ENCODE data around the gene MICAL3. TPM values are rescaled to one million over a fixed set of nuclear protein-coding genes. Genes with fewer than 3 reads are reported as not detected.
"Not testable (repeated sequence)": the region's sequence is repeated elsewhere in the genome, so short reads cannot be mapped to it uniquely, and the experiment has no call there.

MICAL3 gene
- total RNA-seq, 4 donors from 2014 or later, result 45.2 to 56.3 (median 46.3) TPM

DNA sequence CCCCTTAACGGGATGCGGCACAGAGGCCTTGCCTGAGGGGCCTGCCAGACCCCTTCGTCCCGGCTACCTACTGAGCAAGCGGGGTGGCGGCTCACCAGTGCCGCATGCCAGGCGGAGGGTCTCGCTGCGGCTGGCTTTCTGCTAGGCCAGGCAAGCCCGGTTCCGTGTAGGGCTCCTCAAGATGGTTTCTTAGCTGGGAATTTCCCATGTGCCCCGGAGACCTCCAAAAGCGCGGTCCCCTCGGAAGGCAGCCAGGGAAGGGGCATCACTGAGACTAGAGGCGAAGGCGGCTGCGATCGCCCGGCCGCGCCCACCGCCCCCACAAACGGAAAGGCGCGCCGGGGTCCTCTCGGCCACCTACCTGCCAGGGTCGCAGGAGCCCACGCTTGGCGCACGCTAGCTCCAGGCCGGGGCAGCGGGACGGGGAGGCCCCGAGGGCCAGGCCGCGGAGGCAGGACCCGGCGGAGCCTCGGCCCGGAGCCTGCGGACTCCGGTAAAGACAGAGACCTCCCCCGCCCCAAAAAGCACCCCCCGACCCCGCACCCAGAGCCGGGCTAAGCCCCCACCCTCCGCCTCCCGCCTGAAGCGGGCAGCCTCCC, 23.8 kb downstream of the MICAL3 start:
- Histone ChIP-seq H3K4me1 (peaks cover 0 to 32% (median 9%) of the 10 kb centered on the region in 4 donors), H3K27me3 (no peaks in the 10 kb centered on the region), H3K4me3 (peak overlapping the region; percentile 75 to 92 (median 85)), H3K27ac (peak overlapping the region; percentile 80 to 97 (median 86)), H3K36me3 (no peaks in the 10 kb centered on the region), H3K9me3 (no peaks in the 10 kb centered on the region)
- WGBS, 2 donors, result 0% methylated on average over 2 to 37 of the region's 52 CpGs
- no peak for DNase-seq (ENCODE audit: low spot score in 2 of 2)
- TF ChIP-seq CTCF (IDR thresholded peaks at IDR 0.05) (no peak), POLR2A (IDR thresholded peaks at IDR 0.05) (no peak), EP300 (IDR thresholded peaks at IDR 0.05) (no peak)

DNA sequence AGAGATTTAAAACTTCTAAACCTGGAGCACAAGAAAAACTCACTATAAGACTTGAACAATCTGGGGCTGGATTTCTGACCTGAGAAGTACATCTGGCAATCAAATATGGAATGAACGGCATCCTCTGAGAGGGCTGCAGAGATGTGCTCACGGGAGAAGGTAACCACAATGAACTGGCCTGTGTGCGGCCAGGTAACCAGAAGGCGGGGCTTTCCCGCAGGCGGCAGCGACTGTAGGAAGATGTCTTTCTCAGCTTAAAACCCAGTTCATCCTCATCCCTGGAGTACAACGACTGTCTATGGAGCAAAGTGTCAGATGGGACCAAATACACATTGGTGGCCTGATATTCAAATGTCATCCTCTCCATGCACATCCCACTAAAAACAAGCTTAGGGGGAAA, 24.5 kb downstream of the MICAL3 start:
- DNase-seq (ENCODE audit: low spot score in 2 of 2), result no peak
- H3K27ac ChIP-seq, result peak overlapping the region in 1 of 4 donors; percentile 97
- H3K4me1 ChIP-seq, result peaks cover 0 to 26% (median 7%) of the 10 kb centered on the region in 4 donors
- peak overlapping the region in 3 of 4 donors; percentile 75 to 88 (median 82) for H3K4me3 ChIP-seq
- WGBS, 2 donors, result 49 to 61% methylated on average over 8 of the region's 8 CpGs
- H3K27me3 ChIP-seq, result no peaks in the 10 kb centered on the region
- no peaks in the 10 kb centered on the region for H3K9me3 ChIP-seq
- no peak for TF ChIP-seq POLR2A (IDR thresholded peaks at IDR 0.05)
- TF ChIP-seq CTCF (IDR thresholded peaks at IDR 0.05), result no peak
- no peak for TF ChIP-seq EP300 (IDR thresholded peaks at IDR 0.05)
- no peaks in the 10 kb centered on the region for H3K36me3 ChIP-seq

GRCh38 chr22:17998913-17999312, 25.4 kb downstream of the MICAL3 start:
- Histone ChIP-seq H3K4me1 (peaks cover 0 to 32% (median 7%) of the 10 kb centered on the region in 4 donors), H3K4me3 (no peak overlapping the region), H3K27me3 (no peaks in the 10 kb centered on the region), H3K27ac (no peak overlapping the region), H3K9me3 (no peaks in the 10 kb centered on the region), H3K36me3 (no peaks in the 10 kb centered on the region)
- TF ChIP-seq CTCF (IDR thresholded peaks at IDR 0.05) (no peak), POLR2A (IDR thresholded peaks at IDR 0.05) (no peak), EP300 (IDR thresholded peaks at IDR 0.05) (no peak)
- no peak for DNase-seq (ENCODE audit: low spot score in 2 of 2)
- WGBS, 2 donors, result 91 to 96% methylated on average over 6 of the region's 6 CpGs

DNA sequence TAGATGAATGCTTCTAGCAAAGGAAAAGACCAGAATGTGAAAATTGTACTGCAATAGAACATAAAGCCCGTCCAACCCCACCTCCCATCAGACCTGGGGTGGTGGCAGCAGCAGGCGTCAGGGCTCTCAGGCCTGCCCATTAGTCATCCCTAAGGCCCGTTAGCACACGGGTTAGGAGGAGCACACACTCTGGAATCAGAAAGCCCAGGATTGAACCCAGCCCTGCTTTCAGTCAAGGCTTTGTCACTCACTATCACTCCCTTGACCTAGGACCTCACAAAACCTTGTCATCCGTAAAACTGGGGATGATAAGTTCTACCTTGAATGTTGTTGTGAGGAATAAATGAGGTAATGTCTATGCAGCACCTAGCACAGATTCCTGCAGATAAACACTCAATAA, 26.9 kb downstream of the MICAL3 start:
- TF ChIP-seq CTCF (IDR thresholded peaks at IDR 0.05) (no peak), EP300 (IDR thresholded peaks at IDR 0.05) (no peak), POLR2A (IDR thresholded peaks at IDR 0.05) (no peak)
- Histone ChIP-seq H3K4me3 (no peak overlapping the region), H3K9me3 (no peaks in the 10 kb centered on the region), H3K4me1 (peaks cover 0 to 44% (median 7%) of the 10 kb centered on the region in 4 donors), H3K36me3 (no peaks in the 10 kb centered on the region), H3K27me3 (no peaks in the 10 kb centered on the region), H3K27ac (peak overlapping the region in 1 of 4 donors; percentile 5)
- DNase-seq (ENCODE audit: low spot score in 2 of 2), result no peak
- 77 to 81% methylated on average over 5 of the region's 5 CpGs for WGBS, 2 donors

- H3K27ac ChIP-seq; H3K9me3 ChIP-seq; H3K36me3 ChIP-seq; DNase-seq (ENCODE audit: low spot score in 2 of 2); H3K4me3 ChIP-seq; H3K27me3 ChIP-seq: not testable (repeated sequence)
- 88 to 91% methylated on average over 6 of the region's 6 CpGs for WGBS, 2 donors
- H3K4me1 ChIP-seq, result peaks cover 0 to 56% (median 4%) of the 10 kb centered on the region in 4 donors
Measured at GRCh38 chr22:17995256-17995655, 29.1 kb downstream of the MICAL3 start.

Data from tibial nerve (tissue), 4 donors.